Left renal cortex interstitium (tissue), 4 donors: ENCODE results near the gene RGR. TPM values are rescaled to one million over a fixed set of nuclear protein-coding genes. Genes with fewer than 3 reads are reported as not detected.

Experiments used
- DNase-seq, 4 donors: peaks; one replicate each; pipeline ENCODE4 v3.0.0-alpha.2; 2013; ENCODE audit warnings: low read depth in 4 of 4, low spot score in 2 of 4, missing footprints in 1 of 4
- polyA plus RNA-seq, 4 donors: library from polyadenylated mRNA; unstranded; fragments of 120-200 nt; gene quantifications; one replicate each; pipeline ENCODE4 v1.2.1, GENCODE V29; 2013; ENCODE audit not compliant: insufficient read length in 4 of 4

Gene RGR
- under 1 TPM in 1 of 4 donors, not detected in 3; 0.16 TPM for polyA plus RNA-seq

GRCh38 chr10:84244651-84245270, at the start of gene RGR:
Gene RGR (plus strand): TSS chr10:84245053. CDS start chr10:84245091, 38 bp downstream.
- no peak for DNase-seq

- DNase-seq = no peak
These were observed 48.8 kb upstream of the RGR start for GRCh38 chr10:84196083-84196482.

GRCh38 chr10:84196941-84197340, 47.9 kb upstream of the RGR start:
- DNase-seq = no peak

GRCh38 chr10:84197643-84198042, 47.2 kb upstream of the RGR start:
- no peak for DNase-seq

- DNase-seq = no peak
These were observed 46.5 kb upstream of the RGR start for GRCh38 chr10:84198206-84198915.

GRCh38 chr10:84200537-84201243, 44.2 kb upstream of the RGR start:
- no peak for DNase-seq

GRCh38 chr10:84201244-84201606, 43.6 kb upstream of the RGR start:
- DNase-seq = no peak

GRCh38 chr10:84201682-84202081, 43.2 kb upstream of the RGR start:
- no peak for DNase-seq

- no peak for DNase-seq
These were observed 42.5 kb upstream of the RGR start for GRCh38 chr10:84202349-84202748.

GRCh38 chr10:84204122-84204521, 40.7 kb upstream of the RGR start:
- DNase-seq = no peak

GRCh38 chr10:84204610-84205009, 40.2 kb upstream of the RGR start:
- DNase-seq = no peak

GRCh38 chr10:84205049-84205852, 39.6 kb upstream of the RGR start:
- DNase-seq = peak in 1 of 4 donors; percentile 16

- DNase-seq = no peak
These were observed 38.9 kb upstream of the RGR start for GRCh38 chr10:84205853-84206525.

- DNase-seq = no peak
These were observed 36.8 kb upstream of the RGR start for GRCh38 chr10:84208023-84208422.

- DNase-seq = no peak
These were observed 33.3 kb upstream of the RGR start for GRCh38 chr10:84211566-84211965.

GRCh38 chr10:84212014-84212413, 32.8 kb upstream of the RGR start:
- no peak for DNase-seq

- no peak for DNase-seq
These were observed 31.8 kb upstream of the RGR start for GRCh38 chr10:84213076-84213475.

- no peak for DNase-seq
These were observed 30.7 kb upstream of the RGR start for GRCh38 chr10:84214046-84214572.

GRCh38 chr10:84214612-84215235, 30.1 kb upstream of the RGR start:
- DNase-seq = no peak

GRCh38 chr10:84216834-84217233, 28.0 kb upstream of the RGR start:
- DNase-seq = no peak
